ENCODE measurements around the gene ID4. TPM values are rescaled to one million over a fixed set of nuclear protein-coding genes. Genes with fewer than 3 reads are reported as not detected.
A peak's percentile ranks its signal among the peaks of the same experiment; 100 is the strongest.

Gene ID4
- total RNA-seq, 1 experiment from 2014 or later: 0.24 TPM

GRCh38 chr6:19857703-19858102 is 20.5 kb downstream of the ID4 start:
- no peak for DNase-seq (ENCODE audit: low read depth)

- no peak for DNase-seq (ENCODE audit: low read depth)
Measured at GRCh38 chr6:19860235-19860877, 23.2 kb downstream of the ID4 start.

GRCh38 chr6:19864285-19864684 is 27.1 kb downstream of the ID4 start:
- no peak for DNase-seq (ENCODE audit: low read depth)

GRCh38 chr6:19865178-19865577 is 28.0 kb downstream of the ID4 start:
- DNase-seq (ENCODE audit: low read depth): no peak

GRCh38 chr6:19866173-19866984 is 29.2 kb downstream of the ID4 start:
- DNase-seq (ENCODE audit: low read depth): no peak

GRCh38 chr6:19866985-19867627 is 29.9 kb downstream of the ID4 start:
- peak; percentile 56 for DNase-seq (ENCODE audit: low read depth)

- DNase-seq (ENCODE audit: low read depth): no peak
Measured at GRCh38 chr6:19869464-19869863, 32.3 kb downstream of the ID4 start.

GRCh38 chr6:19870322-19870721 is 33.2 kb downstream of the ID4 start:
- no peak for DNase-seq (ENCODE audit: low read depth)

- DNase-seq (ENCODE audit: low read depth): no peak
Measured at GRCh38 chr6:19873031-19873430, 35.9 kb downstream of the ID4 start.

GRCh38 chr6:19876672-19877071 is 39.5 kb downstream of the ID4 start:
- no peak for DNase-seq (ENCODE audit: low read depth)

- DNase-seq (ENCODE audit: low read depth): no peak
Measured at GRCh38 chr6:19879663-19880062, 42.5 kb downstream of the ID4 start.

- DNase-seq (ENCODE audit: low read depth): no peak
Measured at GRCh38 chr6:19880066-19880465, 42.9 kb downstream of the ID4 start.

GRCh38 chr6:19891451-19891850 is 54.3 kb downstream of the ID4 start:
- DNase-seq (ENCODE audit: low read depth): no peak
